Measurements from ENCODE around the gene RPL12. TPM values are rescaled to one million over a fixed set of nuclear protein-coding genes. Genes with fewer than 3 reads are reported as not detected.

Gene RPL12
- total and polyA plus RNA-seq, 2 of the 13 experiments (the other 11 are each of a cell fraction or from before 2014, with no cell fraction given) = 1,551 to 2,590 TPM

DNA sequence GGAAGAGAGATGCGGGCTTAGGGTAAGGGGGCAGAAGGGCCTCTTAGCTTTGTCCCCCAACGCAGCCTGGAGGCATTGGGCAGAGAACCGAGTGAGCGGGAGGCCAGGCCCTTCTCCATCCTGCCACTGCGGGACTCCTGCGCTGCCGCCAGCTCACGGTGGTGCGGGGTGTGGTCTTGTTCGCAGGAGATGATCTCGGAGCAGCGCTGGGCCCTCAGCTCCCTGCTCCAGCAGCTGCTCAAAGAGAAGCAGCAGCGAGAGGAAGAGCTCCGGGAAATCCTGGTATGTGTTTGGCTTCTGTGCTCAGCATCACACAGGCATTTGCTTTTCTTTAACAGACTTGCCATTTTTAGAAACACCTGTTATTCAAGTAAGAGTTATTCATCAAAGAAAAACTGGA lies 41.4 kb upstream of the RPL12 start:
- H3K9me3 ChIP-seq (ENCODE audit: low read length) = no peaks in the 10 kb centered on the region
- H3K79me2 ChIP-seq (ENCODE audit: insufficient read depth, low read length) = no peaks in the 10 kb centered on the region
- no peaks in the 10 kb centered on the region for H3K27me3 ChIP-seq (ENCODE audit: control insufficient read depth in 1 of 2, insufficient read depth in 2 of 2, low read length in 2 of 2)
- intact Hi-C loops (cut with micrococcal nuclease; ENCODE audit: unreplicated experiment) = no loop called here
- no peaks in the 10 kb centered on the region for H3K4me1 ChIP-seq (ENCODE audit: insufficient read depth, low read length)
- H3K36me3 ChIP-seq (replicated peaks in 1 of 2; ENCODE audit: control insufficient read depth in 1 of 2, insufficient read depth in 2 of 2, low read length in 2 of 2) = peaks cover 9 to 41% of the 10 kb centered on the region in 2 experiments
- H2AFZ ChIP-seq (ENCODE audit: low read length) = no peak overlapping the region
- WGBS (ENCODE audit: low lambda C conversion rate) = 96% methylated on average over 5 of the region's 14 CpGs
- TF ChIP-seq POGK (CRISPR knock-in tag; conservative IDR thresholded peaks at IDR 0.05) (no peak), ZSCAN12 (CRISPR knock-in tag; IDR thresholded peaks at IDR 0.05) (no peak), ISL2 (CRISPR knock-in tag; IDR thresholded peaks at IDR 0.05) (no peak), RBFOX2 (IDR thresholded peaks at IDR 0.05; ENCODE audit: low read depth, low read length) (no peak), ELF3 (CRISPR knock-in tag; IDR thresholded peaks at IDR 0.05) (no peak), SIX1 (CRISPR knock-in tag; IDR thresholded peaks at IDR 0.05; ENCODE audit: borderline replicate concordance) (no peak), ATAD3A (CRISPR knock-in tag; IDR thresholded peaks at IDR 0.05) (no peak), CENPT (CRISPR knock-in tag; IDR thresholded peaks at IDR 0.05; ENCODE audit: low read depth) (no peak), MED1 (CRISPR knock-in tag; IDR thresholded peaks at IDR 0.05) (no peak), ZNF878 (CRISPR knock-in tag; IDR thresholded peaks at IDR 0.05) (no peak), ZNF709 (CRISPR knock-in tag; IDR thresholded peaks at IDR 0.05) (no peak)
- POLR2A ChIA-PET = no interaction called here
- no peak overlapping the region for H3K4me2 ChIP-seq (ENCODE audit: low read depth, low read length)
- DNase-seq (ENCODE audit: low spot score) (no peak), ATAC-seq (no peak), FAIRE-seq (no peak)
- in situ Hi-C loops (cut with HindIII; ENCODE audit: extremely low pct_ligation_motif_present, low pct_unique_long_range_greater_than_20kb) = no loop called here
- BruUV-seq (replicated peaks) = no TSS peak
- H3K4me3 ChIP-seq (replicated peaks in 1 of 3; ENCODE audit: insufficient read depth in 1 of 3, low read depth in 2 of 3, low read length in 3 of 3) = no peak overlapping the region
- CTCF ChIA-PET (ENCODE audit: low intra/inter-chr PET ratio, low total read pairs) = no interaction called here
- no peak overlapping the region for H3K9ac ChIP-seq (ENCODE audit: insufficient read depth, low read depth, low read length)
- H3K27ac ChIP-seq (ENCODE audit: extremely low read length, insufficient read depth, low read length) = no peak overlapping the region
- no peaks in the 10 kb centered on the region for H4K20me1 ChIP-seq (ENCODE audit: insufficient read depth, low read length)

Measured in HepG2 (cell line).